Colonic mucosa (tissue), 4 donors: Measurements from ENCODE around the gene TMPRSS11F. TPM values are rescaled to one million over a fixed set of nuclear protein-coding genes. Genes with fewer than 3 reads are reported as not detected.

Source experiments
- DNase-seq: peaks from one replicate; pipeline ENCODE4 v3.0.0-alpha.2; 2020
- H3K27ac ChIP-seq: fragments of 200-600 bp; one replicate; pipeline ENCODE4 v1.8.0; 2021
- H3K27me3 ChIP-seq: fragments of 200-600 bp; one replicate; pipeline ENCODE4 v1.8.0; 2021
- H3K36me3 ChIP-seq: fragments of 200-600 bp; one replicate; pipeline ENCODE4 v1.8.0; 2021
- H3K4me1 ChIP-seq: fragments of 200-600 bp; one replicate; pipeline ENCODE4 v1.8.0; 2021; ENCODE audit warnings: mild to moderate bottlenecking
- H3K4me3 ChIP-seq: fragments of 200-600 bp; one replicate; pipeline ENCODE4 v1.8.0; 2021
- H3K9ac ChIP-seq, 2 donors: one replicate each; pipeline ENCODE4 v1.7.0; 2013; ENCODE audit warnings: control low read depth in 2 of 2, low read depth in 2 of 2, low read length in 2 of 2
- H3K9me3 ChIP-seq: fragments of 200-600 bp; one replicate; pipeline ENCODE4 v1.8.0; 2021
- intact Hi-C: fragments of 100-400 bp; cut with DNase I; formaldehyde crosslinking; loops from one replicate; pipeline ENCODE4 v1.14.1; 2022
- total RNA-seq, 2 donors: library from RNA; stranded (reverse); fragmentation: NEBNext Ultra II Directional in 1 of 2; extraction: Animal tissue kit (Norgen Biotek cat#: 25700) in 1 of 2; gene quantifications; one replicate each; pipeline ENCODE4 v1.2.1, GENCODE V29; 2021
- TF ChIP-seq, protein P1 (sequence below): fragments of 200-600 bp; IDR thresholded peaks from one replicate; pipeline ENCODE4 v1.8.0; 2022; ENCODE audit warnings: antibody characterized with exemption, mild to moderate bottlenecking
- donor health status: healthy.
- donor health status: DM: no; HTN: no; CAD: no.
- donor health status: DM: no; HTN: no; CAD: no.

The TMPRSS11F gene
- total RNA-seq, 2 donors from 2014 or later, result not detected

DNA sequence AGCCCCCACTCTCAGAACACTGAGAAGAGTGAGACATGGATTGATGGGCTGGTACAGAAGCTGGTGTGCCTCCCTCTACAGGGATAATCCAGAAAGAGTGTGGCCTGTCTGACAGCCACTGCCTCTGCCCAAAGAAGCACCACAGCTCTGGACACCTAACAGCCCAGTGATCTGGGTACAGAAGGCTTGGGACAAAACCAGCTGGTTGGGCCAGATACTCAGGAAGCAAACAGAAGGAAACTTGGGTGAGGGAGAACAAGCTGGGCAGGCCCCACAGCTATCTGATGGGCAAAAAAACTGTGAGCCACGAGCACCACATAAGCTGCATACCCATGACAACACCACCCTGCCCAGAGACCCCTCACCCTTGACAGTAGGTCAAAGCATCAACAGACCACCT, 46.9 kb downstream of the TMPRSS11F start:
- no peaks in the 10 kb centered on the region for H3K27me3 ChIP-seq
- H3K4me3 ChIP-seq, result no peak overlapping the region
- no peaks in the 10 kb centered on the region for H3K36me3 ChIP-seq
- no peaks in the 10 kb centered on the region for H3K9me3 ChIP-seq
- no peak overlapping the region for H3K27ac ChIP-seq
- intact Hi-C loops, result no loop called here
- no peaks in the 10 kb centered on the region for H3K4me1 ChIP-seq
- DNase-seq, result no peak
- TF ChIP-seq, protein P1, sequence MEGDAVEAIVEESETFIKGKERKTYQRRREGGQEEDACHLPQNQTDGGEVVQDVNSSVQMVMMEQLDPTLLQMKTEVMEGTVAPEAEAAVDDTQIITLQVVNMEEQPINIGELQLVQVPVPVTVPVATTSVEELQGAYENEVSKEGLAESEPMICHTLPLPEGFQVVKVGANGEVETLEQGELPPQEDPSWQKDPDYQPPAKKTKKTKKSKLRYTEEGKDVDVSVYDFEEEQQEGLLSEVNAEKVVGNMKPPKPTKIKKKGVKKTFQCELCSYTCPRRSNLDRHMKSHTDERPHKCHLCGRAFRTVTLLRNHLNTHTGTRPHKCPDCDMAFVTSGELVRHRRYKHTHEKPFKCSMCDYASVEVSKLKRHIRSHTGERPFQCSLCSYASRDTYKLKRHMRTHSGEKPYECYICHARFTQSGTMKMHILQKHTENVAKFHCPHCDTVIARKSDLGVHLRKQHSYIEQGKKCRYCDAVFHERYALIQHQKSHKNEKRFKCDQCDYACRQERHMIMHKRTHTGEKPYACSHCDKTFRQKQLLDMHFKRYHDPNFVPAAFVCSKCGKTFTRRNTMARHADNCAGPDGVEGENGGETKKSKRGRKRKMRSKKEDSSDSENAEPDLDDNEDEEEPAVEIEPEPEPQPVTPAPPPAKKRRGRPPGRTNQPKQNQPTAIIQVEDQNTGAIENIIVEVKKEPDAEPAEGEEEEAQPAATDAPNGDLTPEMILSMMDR, result no peak
- H3K9ac ChIP-seq, result no peak overlapping the region

- Histone ChIP-seq H3K4me1 (no peaks in the 10 kb centered on the region), H3K36me3 (no peaks in the 10 kb centered on the region), H3K27ac (no peak overlapping the region), H3K9me3 (no peaks in the 10 kb centered on the region), H3K9ac (no peak overlapping the region), H3K27me3 (no peaks in the 10 kb centered on the region), H3K4me3 (no peak overlapping the region)
- no peak for DNase-seq
- intact Hi-C loops, result no loop called here
- TF ChIP-seq, protein P1, result no peak
These were observed 49.7 kb downstream of the TMPRSS11F start for GRCh38 chr4:68079928-68080327.

- Histone ChIP-seq H3K27me3 (no peaks in the 10 kb centered on the region), H3K36me3 (no peaks in the 10 kb centered on the region), H3K4me1 (no peaks in the 10 kb centered on the region), H3K9me3 (no peaks in the 10 kb centered on the region), H3K27ac (no peak overlapping the region), H3K9ac (no peak overlapping the region), H3K4me3 (no peak overlapping the region)
- TF ChIP-seq, protein P1, result no peak
- DNase-seq, result no peak
- intact Hi-C loops, result no loop called here
These were observed 51.9 kb downstream of the TMPRSS11F start for GRCh38 chr4:68077737-68078136.

- Histone ChIP-seq H3K9me3 (no peaks in the 10 kb centered on the region), H3K4me1 (no peaks in the 10 kb centered on the region), H3K36me3 (no peaks in the 10 kb centered on the region), H3K4me3 (no peak overlapping the region), H3K9ac (no peak overlapping the region), H3K27me3 (no peaks in the 10 kb centered on the region), H3K27ac (no peak overlapping the region)
- no peak for DNase-seq
- TF ChIP-seq, protein P1, result no peak
- intact Hi-C loops, result no loop called here
These were observed 52.4 kb downstream of the TMPRSS11F start for GRCh38 chr4:68077301-68077700.

GRCh38 chr4:68076194-68076593, 53.5 kb downstream of the TMPRSS11F start:
- H3K9me3 ChIP-seq, result no peaks in the 10 kb centered on the region

More at GRCh38 chr4:68076194-68076593, 53.5 kb downstream of the TMPRSS11F start:
- Histone ChIP-seq H3K9ac (no peak overlapping the region), H3K4me1 (no peaks in the 10 kb centered on the region), H3K4me3 (no peak overlapping the region), H3K27me3 (no peaks in the 10 kb centered on the region), H3K36me3 (no peaks in the 10 kb centered on the region), H3K27ac (no peak overlapping the region)
- no peak for DNase-seq
- intact Hi-C loops, result no loop called here
- TF ChIP-seq, protein P1, result no peak
